K562 (cell line): Measurements from ENCODE around the gene POLR3H. TPM values are rescaled to one million over a fixed set of nuclear protein-coding genes. Genes with fewer than 3 reads are reported as not detected.

Experiments
- ATAC-seq: fragments of 200-7000 bp; cut with Tn5 transposase; 3 replicates; pipeline ENCODE4 v1.9.1; 2020; ENCODE audit warnings: moderate library complexity
- BruUV-seq: library from RNA; stranded (reverse); fragments of 400-500 nt; replicated peaks from 2 replicates; lab custom pipeline; 2021; lab: Mats Ljungman, UMichigan
- CTCF ChIA-PET: fragments of 300-600 bp; formaldehyde crosslinking; extraction: SDS; loops from one replicate; lab custom pipeline; 2021; ENCODE audit warnings: low intra/inter-chr PET ratio; lab: Yijun Ruan, JAX
- POLR2A ChIA-PET: fragments of 300-600, 350-650 bp; sonication (Branson Sonifier 250); formaldehyde crosslinking; extraction: SDS; loops from one replicate; lab custom pipeline; 2021; ENCODE audit warnings: antibody characterized with exemption, inconsistent platforms; lab: Yijun Ruan, JAX
- DNase-seq, 4 experiments: peaks; one replicate each; pipeline versions ENCODE4 v3.0.0 to v3.0.0-alpha.2; 2011 to 2018; ENCODE audit warnings: low spot score in 3 of 4, mixed read lengths in 3 of 4; ENCODE audit errors: extremely low read depth in 1 of 4
- FAIRE-seq: peaks from 2 replicates; lab custom pipeline; 2011; peaks lifted over from hg19 to GRCh38; lab: Jason Lieb, UNC
- H2AFZ ChIP-seq: 2 replicates; pipeline ENCODE4 v1.6.0; 2011; ENCODE audit warnings: low read depth, low read length, control low read depth, inconsistent platforms
- H3K27ac ChIP-seq: fragments of 200-600 bp; 3 replicates; pipeline ENCODE4 v1.8.0; 2011; ENCODE audit warnings: low read depth, mild to moderate bottlenecking, control low read depth, inconsistent platforms, low read length, moderate library complexity, mixed read lengths; ENCODE audit errors: extremely low read depth
- H3K27me3 ChIP-seq, 2 experiments: fragments of 300-600 bp in 1 of 2; 2 replicates in 1 of 2; 3 replicates in 1 of 2; pipeline versions ENCODE4 v1.6.0 to v1.8.0; 2011; ENCODE audit warnings: inconsistent platforms in 2 of 2, low read length in 2 of 2, mild to moderate bottlenecking in 1 of 2, mixed read lengths in 1 of 2, moderate library complexity in 1 of 2; ENCODE audit not compliant: control insufficient read depth in 2 of 2, insufficient read depth in 2 of 2
- H3K36me3 ChIP-seq: fragments of 300-600 bp; 3 replicates; pipeline ENCODE4 v1.8.0; 2011; ENCODE audit warnings: mild to moderate bottlenecking, low read length, inconsistent platforms; ENCODE audit not compliant: control insufficient read depth, insufficient read depth
- H3K4me1 ChIP-seq, 2 experiments: fragments of 200-600 bp in 1 of 2; replicated peaks in 1 of 2; 2 replicates in 1 of 2; 3 replicates in 1 of 2; pipeline versions ENCODE4 v1.5.1 to v1.8.0; 2011; ENCODE audit warnings: inconsistent platforms in 2 of 2, low read length in 2 of 2, mild to moderate bottlenecking in 1 of 2, mixed read lengths in 1 of 2, moderate library complexity in 1 of 2; ENCODE audit not compliant: control insufficient read depth in 2 of 2, insufficient read depth in 2 of 2
- H3K4me2 ChIP-seq: 2 replicates; pipeline ENCODE4 v1.6.1; 2011; ENCODE audit warnings: low read length, control low read depth, inconsistent platforms, mixed read lengths; ENCODE audit not compliant: insufficient read depth
- H3K4me3 ChIP-seq: fragments of 200-600 bp; sonication (generic), shearing (Covaris generic); 2 replicates; pipeline ENCODE4 v1.5.1; 2016; ENCODE audit warnings: control low read depth, inconsistent platforms
- H3K79me2 ChIP-seq: fragments of 200-600 bp; 3 replicates; pipeline ENCODE4 v1.8.0; 2011; ENCODE audit warnings: low read length, inconsistent platforms; ENCODE audit not compliant: control insufficient read depth, insufficient read depth
- H3K9ac ChIP-seq, 2 experiments: 2 replicates each; pipeline versions ENCODE4 v1.6.0 to v1.6.1; 2011; ENCODE audit warnings: low read depth in 2 of 2, low read length in 2 of 2, control low read depth in 1 of 2, inconsistent platforms in 1 of 2, mild to moderate bottlenecking in 1 of 2, mixed read lengths in 1 of 2; ENCODE audit not compliant: insufficient read depth in 1 of 2
- H3K9me1 ChIP-seq: one replicate; pipeline ENCODE4 v1.6.0; 2011; ENCODE audit warnings: inconsistent platforms, mild to moderate bottlenecking, low read length, moderate library complexity; ENCODE audit not compliant: control insufficient read depth, insufficient read depth
- H3K9me3 ChIP-seq: replicated peaks from 2 replicates; pipeline ENCODE4 v1.5.1; 2011; ENCODE audit warnings: low read depth, low read length, inconsistent platforms; ENCODE audit not compliant: control insufficient read depth, insufficient read depth
- H4K20me1 ChIP-seq: replicated peaks from 2 replicates; pipeline ENCODE4 v1.6.1; 2011; ENCODE audit warnings: low read length, inconsistent platforms, mixed read lengths; ENCODE audit not compliant: control insufficient read depth, insufficient read depth
- ARID3A ChIP-seq: IDR thresholded peaks from 2 replicates; pipeline ENCODE4 v1.6.1; 2012; ENCODE audit warnings: low read depth, low read length, improper control_type of control experiment, borderline replicate concordance
- ATF6 ChIP-seq: sonication (generic); formaldehyde crosslinking; IDR thresholded peaks from 2 replicates; pipeline ENCODE4 v1.4.0; 2020; ENCODE audit warnings: mild to moderate bottlenecking, missing genetic modification reagents
- HDAC8 ChIP-seq: fragments of 450-650 bp; IDR thresholded peaks from 2 replicates; pipeline ENCODE4 v1.6.1; 2016; ENCODE audit warnings: mild to moderate bottlenecking, missing genetic modification characterization, moderate library complexity, missing compliant biosample characterization
- PHB2 ChIP-seq: fragments of 450-650 bp; IDR thresholded peaks from 2 replicates; pipeline ENCODE4 v1.6.1; 2017; ENCODE audit warnings: low read depth
- ZFP36 ChIP-seq: fragments of 150-350 bp; IDR thresholded peaks from 2 replicates; pipeline ENCODE4 v1.6.1; 2018; ENCODE audit warnings: low read length, low read depth; ENCODE audit not compliant: partially characterized antibody
- ZNF436 ChIP-seq: fragments of 250-450, 450-650 bp; sonication (Bioruptor Pico); formaldehyde crosslinking; IDR thresholded peaks from 2 replicates; pipeline ENCODE4 v1.7.0; 2020; ENCODE audit warnings: mild to moderate bottlenecking
- ZNF785 ChIP-seq: fragments of 250-450 bp; sonication (Bioruptor Pico); IDR thresholded peaks from 2 replicates; pipeline ENCODE4 v1.4.0; 2020; ENCODE audit warnings: mild to moderate bottlenecking
- WGBS: fragments of 100-300 bp; shearing (Covaris generic); methylation state at CpG from one replicate; pipeline ENCODE4 v1.1.6; 2016; ENCODE audit warnings: low coverage, mixed read lengths; ENCODE audit not compliant: insufficient coverage; ENCODE audit errors: missing lambda C conversion rate; 5-methylcytosine and 5-hydroxymethylcytosine counted together
- in situ Hi-C: fragments of 300-500 bp; cut with MboI; formaldehyde crosslinking; loops from 4 replicates; pipeline ENCODE4 v1.15.0; 2018; ENCODE audit warnings: inconsistent platforms, mixed read lengths
- intact Hi-C: fragments of 100-400 bp; cut with micrococcal nuclease; formaldehyde crosslinking; loops from 2 replicates; pipeline ENCODE4 v1.14.2; 2022
- polyA plus RNA-seq, 8 experiments: library from polyadenylated mRNA; depleted of rRNA in 4 of 8; stranded (reverse) in 5 of 8; unstranded in 3 of 8; fragments of >200 nt; fragmentation: Nextera tagmentation in 2 of 8; fragmentation: Illumina TruSeq in 1 of 8; extraction: Ambion mirVana in 2 of 8; extraction: Trizol in 1 of 8; gene quantifications; 2 replicates each; pipeline versions ENCODE4 v1.2.1 to v1.2.3, GENCODE V29; 2011 to 2014; ENCODE audit warnings: inconsistent platforms in 1 of 8, missing spikeins in 1 of 8
- total RNA-seq, 7 experiments: library from RNA; depleted of rRNA in 6 of 7; stranded (reverse); fragments of >200 nt in 6 of 7; fragmentation: Illumina TruSeq in 2 of 7; extraction: Trizol in 2 of 7; gene quantifications; 2 replicates each; pipeline versions ENCODE4 v1.2.1 to v1.2.3, GENCODE V29; 2011 to 2021; ENCODE audit warnings: low replicate concordance in 1 of 7

Gene POLR3H
- total and polyA plus RNA-seq, 9 of the 15 experiments (the other 6 are each of a cell fraction or from before 2014, with no cell fraction given), result 5.3 to 48.4 (median 22.2) TPM

DNA sequence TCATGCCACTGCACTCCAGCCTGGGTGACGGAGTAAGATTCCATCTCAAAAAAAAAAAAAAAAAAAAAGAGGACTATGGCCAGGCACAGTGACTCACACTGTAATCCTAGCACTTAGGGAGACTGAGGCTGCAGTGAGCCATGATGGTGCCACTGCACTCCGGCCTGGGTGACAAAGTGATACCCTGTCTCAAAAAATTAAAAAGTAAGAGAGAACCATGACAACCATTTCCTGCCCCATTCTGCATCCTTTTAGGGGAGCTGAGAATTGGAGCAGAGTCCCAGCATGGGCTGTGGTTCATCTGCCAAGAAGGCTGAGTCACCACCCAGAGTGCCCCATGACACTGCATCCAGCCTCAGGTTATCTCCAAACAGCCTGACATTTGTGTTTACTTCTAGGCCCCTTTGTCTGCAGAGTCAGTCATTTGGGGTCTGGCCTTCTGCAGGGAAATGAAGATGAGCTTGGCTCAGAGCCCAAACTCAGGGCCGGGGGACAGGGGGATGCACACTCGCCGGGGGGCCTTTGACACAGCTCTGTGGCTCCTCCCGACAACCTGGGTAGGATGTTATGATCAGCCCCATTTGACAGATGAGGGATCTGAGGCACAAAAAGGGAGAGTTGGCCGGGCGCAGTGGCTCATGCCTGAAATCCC, 21.3 kb upstream of the POLR3H start (continued):
- no peak for TF ChIP-seq ATF6 (CRISPR knock-in tag)

GRCh38 chr22:41564563-41564962, 20.3 kb upstream of the POLR3H start:
- ATAC-seq, result no peak
- ChIA-PET CTCF (no interaction called here), POLR2A (interaction anchor here (0.6 kb wide), 2 partner anchors 11 to 15 kb away, joined by 4 read pairs; no protein-coding TSS in a partner anchor)
- no peak overlapping the region for H3K4me2 ChIP-seq
- H3K36me3 ChIP-seq, result no peaks in the 10 kb centered on the region
- H3K9me3 ChIP-seq, result no peaks in the 10 kb centered on the region
- no peaks in the 10 kb centered on the region for H3K27me3 ChIP-seq
- TF ChIP-seq ZNF785 (CRISPR knock-in tag) (no peak), ZFP36 (peak; percentile 16), PHB2 (no peak), ARID3A (no peak), ZNF436 (CRISPR knock-in tag) (no peak), HDAC8 (tag) (no peak)
- intact Hi-C loops, result no loop called here
- H3K9me1 ChIP-seq, result no peaks in the 10 kb centered on the region
- no peak overlapping the region for H3K4me3 ChIP-seq
- no TSS peak for BruUV-seq
- in situ Hi-C loops, result no loop called here
- WGBS, result 56% methylated on average over 6 of the region's 8 CpGs
- H3K79me2 ChIP-seq, result no peaks in the 10 kb centered on the region
- no peaks in the 10 kb centered on the region for H4K20me1 ChIP-seq
- H3K27ac ChIP-seq, result peak overlapping the region; percentile 48; the same call in 1 of the 3 replicates
- no peak for DNase-seq
- no peak overlapping the region for H2AFZ ChIP-seq
- H3K4me1 ChIP-seq, result peaks cover 22 to 54% of the 10 kb centered on the region in 2 experiments; a peak in 4 of 5 replicates
- H3K9ac ChIP-seq, result no peak overlapping the region
- FAIRE-seq, result no peak
